Kidney (tissue), 14 donors: Measurements from ENCODE around the gene POMT1. TPM values are rescaled to one million over a fixed set of nuclear protein-coding genes. Genes with fewer than 3 reads are reported as not detected.

Source experiments
- DNase-seq, 5 donors: peaks; one replicate each; pipeline ENCODE4 v3.0.0-alpha.2; 2013 to 2020
- FAIRE-seq: peaks from 2 replicates; lab custom pipeline; 2012; peaks lifted over from hg19 to GRCh38; lab: Jason Lieb, UNC
- H3K27ac ChIP-seq, 2 donors: one replicate each; pipeline ENCODE4 v1.7.0; 2013; ENCODE audit warnings: low read depth in 2 of 2, low read length in 2 of 2, inconsistent platforms in 1 of 2
- H3K27me3 ChIP-seq: one replicate; pipeline ENCODE4 v1.7.1; 2013; ENCODE audit warnings: low read length, inconsistent platforms; ENCODE audit not compliant: control insufficient read depth, insufficient read depth
- H3K36me3 ChIP-seq, 3 donors: one replicate each; pipeline versions ENCODE4 v1.7.0 to v1.7.1; 2013; ENCODE audit warnings: low read length in 3 of 3, control low read depth in 1 of 3, inconsistent platforms in 1 of 3; ENCODE audit not compliant: insufficient read depth in 3 of 3, control insufficient read depth in 2 of 3
- H3K4me1 ChIP-seq, 3 donors: one replicate each; pipeline versions ENCODE4 v1.7.0 to v1.7.1; 2013; ENCODE audit warnings: low read length in 3 of 3, inconsistent platforms in 1 of 3, low read depth in 1 of 3; ENCODE audit not compliant: control insufficient read depth in 2 of 3, insufficient read depth in 2 of 3
- H3K4me3 ChIP-seq, 3 donors: one replicate each; pipeline versions ENCODE4 v1.7.0 to v1.8.1; 2013; ENCODE audit warnings: low read length in 3 of 3, control low read depth in 1 of 3, inconsistent platforms in 1 of 3
- H3K9ac ChIP-seq, 3 donors: one replicate each; pipeline versions ENCODE4 v1.7.0 to v1.7.1; 2013; ENCODE audit warnings: low read length in 3 of 3, control low read depth in 1 of 3, inconsistent platforms in 1 of 3
- H3K9me3 ChIP-seq, 3 donors: one replicate each; pipeline versions ENCODE4 v1.7.0 to v1.7.1; 2013; ENCODE audit warnings: low read length in 3 of 3, control low read depth in 1 of 3, inconsistent platforms in 1 of 3; ENCODE audit not compliant: control insufficient read depth in 2 of 3, insufficient read depth in 1 of 3
- intact Hi-C: fragments of 100-400 bp; cut with DNase I; formaldehyde crosslinking; loops from one replicate; pipeline ENCODE4 v1.11.1; 2022
- polyA plus RNA-seq: library from polyadenylated mRNA; stranded (reverse); fragments of 350-450 nt; fragmentation: Illumina TruSeq; extraction: RNeasy Lipid Tissue Mini Kit (QIAGEN cat#74804); gene quantifications from one replicate; pipeline ENCODE4 v1.2.3, GENCODE V29; 2014; ENCODE audit warnings: low read depth, low replicate concordance; ENCODE audit not compliant: insufficient read depth
- total RNA-seq: library from RNA; stranded (reverse); fragmentation: NEBNext Ultra II Directional; extraction: Animal tissue kit (Norgen Biotek cat#: 25700); gene quantifications from one replicate; pipeline ENCODE4 v1.2.1, GENCODE V29; 2021
- TF ChIP-seq, protein P1 (sequence below): IDR thresholded peaks from 3 replicates; pipeline ENCODE4 v1.5.1; 2012; ENCODE audit warnings: mild to moderate bottlenecking, moderate library complexity, borderline replicate concordance; ENCODE audit not compliant: insufficient read depth; ENCODE audit errors: extremely low read depth
- donor health status: control.
- donor health status: control.
- donor health status: control.
- donor health status: control.
- donor health status: control.
- donor health status: DM: yes; HTN: yes; CAD: no.
- donor health status: Normal renal cell carcinoma (clear cell type).

Gene POMT1
- total and polyA plus RNA-seq, 2 donors from 2014 or later, result 32.3 to 36.5 TPM

DNA sequence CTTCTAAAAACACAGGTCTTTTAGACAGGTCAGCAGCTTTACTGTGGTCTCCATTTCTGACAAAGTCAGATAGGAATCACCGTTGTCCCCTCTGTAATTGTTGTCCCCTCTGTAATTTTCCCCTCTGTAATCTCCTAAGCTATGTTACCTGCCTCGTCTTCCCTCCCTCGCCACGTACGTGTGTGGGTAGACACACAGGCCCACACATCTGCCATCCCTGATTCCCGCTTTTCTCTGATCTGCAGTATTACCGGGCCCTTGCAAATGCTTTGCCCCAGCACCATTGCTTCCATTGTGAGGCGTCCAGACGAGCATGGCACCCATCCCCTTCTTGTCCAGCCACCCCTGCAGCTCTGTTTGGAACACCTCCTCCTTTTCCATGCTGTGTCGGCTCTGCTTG, 45.0 kb upstream of the POMT1 start:
- Histone ChIP-seq H3K27ac (no peak overlapping the region), H3K27me3 (no peaks in the 10 kb centered on the region), H3K9ac (no peak overlapping the region), H3K4me1 (no peaks in the 10 kb centered on the region), H3K4me3 (no peak overlapping the region), H3K36me3 (peaks cover 24 to 56% (median 34%) of the 10 kb centered on the region in 3 donors), H3K9me3 (no peaks in the 10 kb centered on the region)
- TF ChIP-seq, protein P1, sequence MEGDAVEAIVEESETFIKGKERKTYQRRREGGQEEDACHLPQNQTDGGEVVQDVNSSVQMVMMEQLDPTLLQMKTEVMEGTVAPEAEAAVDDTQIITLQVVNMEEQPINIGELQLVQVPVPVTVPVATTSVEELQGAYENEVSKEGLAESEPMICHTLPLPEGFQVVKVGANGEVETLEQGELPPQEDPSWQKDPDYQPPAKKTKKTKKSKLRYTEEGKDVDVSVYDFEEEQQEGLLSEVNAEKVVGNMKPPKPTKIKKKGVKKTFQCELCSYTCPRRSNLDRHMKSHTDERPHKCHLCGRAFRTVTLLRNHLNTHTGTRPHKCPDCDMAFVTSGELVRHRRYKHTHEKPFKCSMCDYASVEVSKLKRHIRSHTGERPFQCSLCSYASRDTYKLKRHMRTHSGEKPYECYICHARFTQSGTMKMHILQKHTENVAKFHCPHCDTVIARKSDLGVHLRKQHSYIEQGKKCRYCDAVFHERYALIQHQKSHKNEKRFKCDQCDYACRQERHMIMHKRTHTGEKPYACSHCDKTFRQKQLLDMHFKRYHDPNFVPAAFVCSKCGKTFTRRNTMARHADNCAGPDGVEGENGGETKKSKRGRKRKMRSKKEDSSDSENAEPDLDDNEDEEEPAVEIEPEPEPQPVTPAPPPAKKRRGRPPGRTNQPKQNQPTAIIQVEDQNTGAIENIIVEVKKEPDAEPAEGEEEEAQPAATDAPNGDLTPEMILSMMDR, result no peak
- DNase-seq (no peak), FAIRE-seq (no peak)
- intact Hi-C loops, result no loop called here

DNA sequence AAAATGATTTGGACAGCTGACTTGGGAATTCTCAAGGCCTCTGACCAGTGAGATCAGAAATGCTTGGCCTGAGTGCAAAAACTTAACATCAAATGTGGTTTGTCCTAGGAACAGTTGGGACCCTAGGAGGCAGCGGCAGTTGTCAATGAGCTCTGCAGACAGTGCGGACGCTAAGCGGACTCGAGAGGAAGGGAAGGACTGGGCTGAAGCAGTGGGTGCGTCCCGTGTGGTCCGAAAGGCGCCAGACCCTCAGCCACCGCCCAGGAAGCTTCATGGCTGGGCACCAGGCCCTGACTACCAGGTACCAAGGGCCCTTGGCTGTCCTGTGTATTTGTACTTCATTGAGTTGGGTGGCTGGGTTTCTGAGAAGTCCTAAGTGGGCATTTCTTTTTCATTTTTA, 43.7 kb upstream of the POMT1 start:
- DNase-seq (no peak), FAIRE-seq (no peak)
- intact Hi-C loops, result no loop called here
- no peak overlapping the region for H3K4me3 ChIP-seq
- H3K27ac ChIP-seq, result no peak overlapping the region
- TF ChIP-seq, protein P1, result no peak
- no peak overlapping the region for H3K9ac ChIP-seq
- peaks cover 20 to 64% (median 34%) of the 10 kb centered on the region in 3 donors for H3K36me3 ChIP-seq
- no peaks in the 10 kb centered on the region for H3K27me3 ChIP-seq
- no peaks in the 10 kb centered on the region for H3K9me3 ChIP-seq
- no peaks in the 10 kb centered on the region for H3K4me1 ChIP-seq

DNA sequence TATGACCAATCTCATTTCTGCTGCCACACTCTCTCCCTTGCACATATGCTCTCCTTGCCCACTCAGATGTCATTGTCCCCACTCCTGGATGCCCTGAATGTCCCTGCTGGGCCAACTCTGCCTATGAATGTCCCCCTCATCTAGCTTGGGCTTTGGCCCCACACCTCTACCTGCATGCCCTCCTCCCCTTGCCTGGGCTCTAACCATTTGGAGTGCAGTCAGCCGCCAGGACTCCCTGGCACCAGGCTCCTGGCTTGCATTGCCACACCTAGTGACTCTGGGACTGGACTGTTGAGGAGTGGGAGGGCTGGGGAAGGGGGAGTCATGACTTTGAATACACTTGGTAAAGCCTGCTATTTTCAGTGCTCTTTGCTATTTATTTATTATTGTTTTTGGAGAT, 41.6 kb upstream of the POMT1 start:
- TF ChIP-seq, protein P1, result no peak
- FAIRE-seq (no peak), DNase-seq (no peak)
- intact Hi-C loops, result no loop called here
- no peak overlapping the region for H3K27ac ChIP-seq
- H3K9ac ChIP-seq, result no peak overlapping the region
- H3K4me3 ChIP-seq, result no peak overlapping the region
- no peaks in the 10 kb centered on the region for H3K4me1 ChIP-seq
- H3K9me3 ChIP-seq, result no peaks in the 10 kb centered on the region
- no peaks in the 10 kb centered on the region for H3K27me3 ChIP-seq
- peaks cover 16 to 72% (median 38%) of the 10 kb centered on the region in 3 donors for H3K36me3 ChIP-seq
